Subcutaneous abdominal adipose tissue (tissue), 5 donors: ENCODE measurements around the gene ESAM.

Experiments used
- H3K27ac ChIP-seq: one replicate; pipeline ENCODE4 v1.7.0; 2013; ENCODE audit warnings: low read depth, mild to moderate bottlenecking, inconsistent platforms, low read length, moderate library complexity
- H3K27me3 ChIP-seq, 5 donors: one replicate each; pipeline ENCODE4 v1.7.0; 2013; ENCODE audit warnings: low read length in 5 of 5, inconsistent platforms in 1 of 5; ENCODE audit not compliant: control insufficient read depth in 5 of 5, insufficient read depth in 4 of 5
- H3K36me3 ChIP-seq, 5 donors: one replicate each; pipeline ENCODE4 v1.7.0; 2013; ENCODE audit warnings: low read length in 5 of 5; ENCODE audit not compliant: control insufficient read depth in 5 of 5, insufficient read depth in 5 of 5
- H3K4me1 ChIP-seq, 5 donors: one replicate each; pipeline ENCODE4 v1.7.0; 2013; ENCODE audit warnings: low read length in 5 of 5, mild to moderate bottlenecking in 3 of 5, moderate library complexity in 1 of 5; ENCODE audit not compliant: control insufficient read depth in 5 of 5, insufficient read depth in 5 of 5
- H3K4me3 ChIP-seq, 5 donors: one replicate each; pipeline ENCODE4 v1.7.0; 2013; ENCODE audit warnings: low read length in 5 of 5, low read depth in 1 of 5
- H3K9ac ChIP-seq, 5 donors: one replicate each; pipeline ENCODE4 v1.7.0; 2013; ENCODE audit warnings: low read length in 5 of 5, mild to moderate bottlenecking in 4 of 5, moderate library complexity in 3 of 5
- H3K9me3 ChIP-seq, 5 donors: one replicate each; pipeline ENCODE4 v1.7.0; 2013; ENCODE audit warnings: low read length in 5 of 5; ENCODE audit not compliant: control insufficient read depth in 5 of 5
- donor health status: healthy.
- donor health status: healthy.
- donor health status: healthy.
- donor health status: healthy.
- donor health status: healthy.

Gene ESAM

GRCh38 chr11:124754710-124755109 is 7.4 kb downstream of the ESAM start:
- Histone ChIP-seq H3K27me3 (peaks cover 5 to 51% (median 39%) of the 10 kb centered on the region in 5 donors), H3K27ac (no peak overlapping the region), H3K4me1 (peaks cover 3 to 87% (median 33%) of the 10 kb centered on the region in 5 donors)

GRCh38 chr11:124754309-124754708 is 7.8 kb downstream of the ESAM start:
- Histone ChIP-seq H3K27me3 (peaks cover 2 to 47% (median 37%) of the 10 kb centered on the region in 5 donors), H3K27ac (no peak overlapping the region), H3K9me3 (no peaks in the 10 kb centered on the region), H3K9ac (no peak overlapping the region), H3K36me3 (peaks cover 0 to 33% (median 21%) of the 10 kb centered on the region in 5 donors), H3K4me1 (peaks cover 3 to 90% (median 32%) of the 10 kb centered on the region in 5 donors), H3K4me3 (no peak overlapping the region)

More at GRCh38 chr11:124754710-124755109, 7.4 kb downstream of the ESAM start:
- H3K9me3 ChIP-seq, result no peaks in the 10 kb centered on the region
- H3K4me3 ChIP-seq, result no peak overlapping the region
- peaks cover 0 to 30% (median 21%) of the 10 kb centered on the region in 5 donors for H3K36me3 ChIP-seq
- no peak overlapping the region for H3K9ac ChIP-seq

GRCh38 chr11:124753624-124754023 is 8.5 kb downstream of the ESAM start:
- peaks cover 0 to 41% (median 31%) of the 10 kb centered on the region in 5 donors for H3K27me3 ChIP-seq
- no peak overlapping the region for H3K27ac ChIP-seq

GRCh38 chr11:124753205-124753604 is 8.9 kb downstream of the ESAM start:
- Histone ChIP-seq H3K9me3 (no peaks in the 10 kb centered on the region), H3K27ac (no peak overlapping the region), H3K4me3 (no peak overlapping the region), H3K36me3 (peaks cover 0 to 33% (median 21%) of the 10 kb centered on the region in 5 donors), H3K27me3 (peaks cover 2 to 42% (median 33%) of the 10 kb centered on the region in 5 donors), H3K9ac (no peak overlapping the region), H3K4me1 (peaks cover 1 to 90% (median 24%) of the 10 kb centered on the region in 5 donors)

More at GRCh38 chr11:124753624-124754023, 8.5 kb downstream of the ESAM start:
- peaks cover 2 to 90% (median 28%) of the 10 kb centered on the region in 5 donors for H3K4me1 ChIP-seq
- H3K4me3 ChIP-seq, result no peak overlapping the region
- H3K36me3 ChIP-seq, result peaks cover 0 to 33% (median 21%) of the 10 kb centered on the region in 5 donors
- no peaks in the 10 kb centered on the region for H3K9me3 ChIP-seq
- no peak overlapping the region for H3K9ac ChIP-seq

- peaks cover 0 to 90% (median 23%) of the 10 kb centered on the region in 5 donors for H3K4me1 ChIP-seq
- peaks cover 2 to 39% (median 38%) of the 10 kb centered on the region in 5 donors for H3K27me3 ChIP-seq
- no peak overlapping the region for H3K27ac ChIP-seq
- H3K4me3 ChIP-seq, result no peak overlapping the region
- H3K36me3 ChIP-seq, result peaks cover 0 to 33% (median 21%) of the 10 kb centered on the region in 5 donors
- H3K9me3 ChIP-seq, result no peaks in the 10 kb centered on the region
- no peak overlapping the region for H3K9ac ChIP-seq
These were observed 9.5 kb downstream of the ESAM start for GRCh38 chr11:124752471-124753102.

GRCh38 chr11:124751741-124752470 is 10.2 kb downstream of the ESAM start, which contains the start of gene VSIG2:
Gene VSIG2, minus strand, starts transcription at chr11:124752255. Its CDS starts 118 bp downstream, at chr11:124752137.
- Histone ChIP-seq H3K36me3 (peaks cover 0 to 33% (median 21%) of the 10 kb centered on the region in 5 donors), H3K9me3 (no peaks in the 10 kb centered on the region), H3K4me3 (no peak within 1 kb of the TSS), H3K4me1 (peaks cover 2 to 90% (median 30%) of the 10 kb centered on the region in 5 donors), H3K9ac (no peak within 1 kb of the TSS), H3K27ac (no peak within 1 kb of the TSS), H3K27me3 (peaks cover 5 to 40% (median 33%) of the 10 kb centered on the region in 5 donors)

GRCh38 chr11:124751391-124751740 is 10.7 kb downstream of the ESAM start:
- no peak overlapping the region for H3K9ac ChIP-seq
- no peak overlapping the region for H3K4me3 ChIP-seq
- H3K4me1 ChIP-seq, result peaks cover 7 to 88% (median 35%) of the 10 kb centered on the region in 5 donors
- peaks cover 8 to 35% (median 31%) of the 10 kb centered on the region in 5 donors for H3K27me3 ChIP-seq
- no peaks in the 10 kb centered on the region for H3K9me3 ChIP-seq
- peaks cover 0 to 33% (median 21%) of the 10 kb centered on the region in 5 donors for H3K36me3 ChIP-seq
- no peak overlapping the region for H3K27ac ChIP-seq

GRCh38 chr11:124749912-124750311 is 12.2 kb downstream of the ESAM start:
- Histone ChIP-seq H3K9me3 (no peaks in the 10 kb centered on the region), H3K4me3 (no peak overlapping the region), H3K9ac (no peak overlapping the region), H3K4me1 (peaks cover 10 to 84% (median 37%) of the 10 kb centered on the region in 5 donors), H3K27me3 (peaks cover 19 to 34% (median 29%) of the 10 kb centered on the region in 5 donors), H3K36me3 (peaks cover 0 to 26% (median 16%) of the 10 kb centered on the region in 5 donors), H3K27ac (no peak overlapping the region)

- Histone ChIP-seq H3K4me3 (no peak overlapping the region), H3K9ac (no peak overlapping the region), H3K27me3 (peaks cover 19 to 38% (median 32%) of the 10 kb centered on the region in 5 donors), H3K27ac (peak overlapping the region; percentile 41), H3K36me3 (peaks cover 0 to 17% (median 5%) of the 10 kb centered on the region in 5 donors), H3K9me3 (no peaks in the 10 kb centered on the region), H3K4me1 (peaks cover 10 to 72% (median 37%) of the 10 kb centered on the region in 5 donors)
These were observed 13.4 kb downstream of the ESAM start for GRCh38 chr11:124748481-124749343.
